ENCODE results near the gene CBL.
"Not testable (repeated sequence)": the region's sequence is repeated elsewhere in the genome, so short reads cannot be mapped to it uniquely, and the experiment has no call there.

Gene CBL

DNA sequence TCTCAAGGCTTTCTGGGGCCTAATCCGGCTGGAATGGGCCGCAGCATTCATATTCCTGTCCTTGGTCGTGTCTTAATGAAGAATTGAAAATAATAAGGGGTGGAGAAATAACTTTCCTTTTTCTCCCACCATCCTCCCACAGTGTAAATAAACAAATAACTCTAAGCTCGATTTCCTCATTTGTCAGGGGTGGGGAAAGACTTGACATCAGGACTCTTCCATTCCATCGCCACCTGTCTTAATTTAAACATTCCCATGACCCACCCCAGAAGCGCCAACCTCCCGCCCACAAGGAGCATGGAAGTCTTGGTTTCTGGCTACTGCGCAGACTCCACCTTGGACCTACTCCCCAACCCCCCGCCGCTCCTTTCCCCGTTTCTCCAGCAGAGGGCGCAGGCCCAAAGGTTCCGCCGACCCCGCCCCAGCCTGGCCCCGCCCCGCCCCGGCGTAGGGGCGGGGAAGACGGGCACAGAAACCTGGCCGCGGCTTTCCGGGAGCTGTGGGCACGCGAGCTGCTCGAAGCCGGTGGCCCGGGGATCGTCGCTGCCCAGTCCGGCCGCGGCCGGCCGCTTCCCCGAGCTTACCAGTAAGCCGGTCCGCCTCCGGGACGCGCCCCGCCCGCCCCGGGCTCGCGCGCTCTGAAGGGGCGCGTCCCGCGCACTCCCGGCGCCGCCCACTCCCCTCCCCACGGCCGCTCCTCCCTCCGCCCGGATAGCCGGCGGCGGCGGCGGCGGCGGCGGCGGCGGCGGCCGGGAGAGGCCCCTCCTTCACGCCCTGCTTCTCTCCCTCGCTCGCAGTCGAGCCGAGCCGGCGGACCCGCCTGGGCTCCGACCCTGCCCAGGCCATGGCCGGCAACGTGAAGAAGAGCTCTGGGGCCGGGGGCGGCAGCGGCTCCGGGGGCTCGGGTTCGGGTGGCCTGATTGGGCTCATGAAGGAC is at the start of gene CBL:
Gene CBL (plus strand): TSS at position 766 of the 937 bp plus-strand sequence. CDS start 79 bp downstream, at position 845.
- DNase-seq, result peak; percentile 89 to 98 (median 96)

GRCh38 chr11:119156496-119156895 is 49.6 kb upstream of the CBL start:
- no peak for DNase-seq

- no peak for DNase-seq
Measured at GRCh38 chr11:119157063-119157462, 49.1 kb upstream of the CBL start.

- DNase-seq, result no peak
Measured at GRCh38 chr11:119158467-119158866, 47.7 kb upstream of the CBL start.

DNA sequence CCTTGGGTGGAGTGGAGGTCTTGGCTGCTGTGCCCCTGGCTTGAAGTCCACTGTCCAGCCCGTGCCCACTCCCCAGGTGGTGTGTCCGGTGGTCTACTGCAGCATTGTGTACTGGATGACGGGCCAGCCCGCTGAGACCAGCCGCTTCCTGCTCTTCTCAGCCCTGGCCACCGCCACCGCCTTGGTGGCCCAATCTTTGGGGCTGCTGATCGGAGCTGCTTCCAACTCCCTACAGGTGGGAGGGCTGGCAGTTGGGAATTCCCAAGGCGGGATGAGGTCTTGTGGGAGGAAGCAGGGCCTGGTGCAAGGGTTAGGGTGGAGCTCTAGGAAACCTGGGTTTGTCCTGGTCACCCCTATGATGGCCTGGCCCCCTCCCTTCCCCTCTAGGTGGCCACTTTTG is 46.0 kb upstream of the CBL start:
- DNase-seq, result no peak

- DNase-seq, result no peak
Measured at GRCh38 chr11:119161871-119162270, 44.3 kb upstream of the CBL start.

- no peak for DNase-seq
Measured at GRCh38 chr11:119166368-119167076, 39.6 kb upstream of the CBL start.

GRCh38 chr11:119167077-119167458 is 39.1 kb upstream of the CBL start:
- not testable (repeated sequence) for DNase-seq

DNA sequence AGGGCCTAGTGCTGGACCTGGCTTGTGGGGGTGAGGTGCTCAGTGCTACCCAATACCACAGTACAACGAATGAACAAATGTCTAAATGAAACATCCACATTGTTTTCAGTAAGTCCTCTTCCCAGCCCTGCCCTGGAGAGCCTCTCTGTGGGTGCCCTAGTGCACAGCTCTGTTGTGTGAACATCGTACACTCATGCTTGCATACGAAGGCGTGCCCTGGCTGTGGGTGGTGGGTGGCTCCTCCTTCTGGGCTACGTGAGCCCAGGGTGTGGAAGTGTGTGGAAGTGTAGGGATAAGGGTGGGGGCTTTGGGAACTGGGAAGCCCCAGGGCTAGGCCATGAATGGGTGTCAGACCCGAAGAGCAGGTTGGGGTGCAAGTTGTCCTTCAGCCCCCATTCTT is 38.2 kb upstream of the CBL start:
- no peak for DNase-seq

DNA sequence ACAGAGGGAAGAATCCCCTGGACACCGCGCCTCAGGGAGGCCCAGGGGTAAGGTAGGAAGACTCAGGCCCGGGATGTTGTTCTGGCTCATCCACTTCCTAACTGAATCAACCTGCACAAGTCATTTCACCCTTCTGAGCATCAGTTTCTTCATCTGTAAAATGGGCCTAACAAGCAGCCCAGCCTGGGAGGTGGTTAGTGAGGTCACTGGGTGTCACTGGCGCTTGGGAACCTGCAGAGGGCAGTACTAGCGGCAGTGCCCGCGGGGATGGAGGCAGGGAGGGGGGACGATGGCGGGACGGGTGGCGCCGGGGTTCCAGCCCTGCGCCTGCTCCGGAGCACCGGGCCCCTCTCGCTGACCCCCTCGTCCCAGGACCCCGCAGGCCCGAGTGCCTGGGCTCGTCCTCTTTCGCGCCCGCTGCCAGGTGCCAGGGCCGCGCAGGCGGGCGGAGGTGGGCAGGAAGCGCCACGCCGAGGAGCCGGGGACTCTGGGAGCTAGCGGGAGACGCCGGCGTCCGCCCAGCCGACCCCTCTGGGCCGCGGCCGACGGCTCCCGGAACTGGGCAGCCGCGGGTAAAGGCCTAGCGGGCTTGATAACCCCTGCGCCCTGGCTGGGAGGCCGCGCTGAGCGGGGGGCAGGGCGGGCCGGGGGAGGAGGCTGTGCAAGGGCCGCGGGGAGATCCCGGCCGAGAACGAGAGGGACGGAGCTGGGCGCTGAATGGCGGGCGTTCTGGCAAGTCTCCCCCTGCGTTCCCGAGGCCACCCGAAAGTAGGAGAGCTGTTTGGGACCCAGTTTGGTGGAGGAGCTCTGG is 37.5 kb upstream of the CBL start, which contains the start of gene NLRX1:
Gene NLRX1 (plus strand): TSS at position 255 of the 811 bp plus-strand sequence. CDS start 2,679 bp downstream, outside the sequence.
- peak; percentile 58 to 70 (median 68) for DNase-seq

DNA sequence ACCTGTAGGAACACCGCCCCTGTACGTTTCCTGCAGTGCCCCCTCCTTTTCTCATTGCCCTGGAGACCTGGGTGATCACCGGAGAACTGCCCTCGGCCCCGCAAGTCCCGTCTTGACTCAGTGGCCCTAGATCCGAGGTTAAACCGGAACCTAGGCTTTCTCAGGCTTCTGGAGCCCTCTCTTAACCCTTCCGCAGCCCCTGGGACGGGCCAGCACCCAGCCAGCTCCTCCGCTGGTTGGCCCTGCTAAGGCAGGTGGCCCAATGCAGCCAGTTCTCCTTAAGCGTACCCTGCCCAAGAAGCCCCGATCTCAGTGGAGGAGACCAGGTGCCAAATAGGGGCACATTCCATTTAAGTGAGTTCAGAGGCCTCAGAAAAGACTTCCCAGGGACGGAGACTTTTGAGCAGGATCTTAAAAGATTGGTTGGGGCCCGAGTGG is 36.8 kb upstream of the CBL start:
- peak in 1 of 4 experiments; percentile 34 for DNase-seq

GRCh38 chr11:119172513-119172912 is 33.6 kb upstream of the CBL start:
- no peak for DNase-seq

- DNase-seq, result no peak
Measured at GRCh38 chr11:119173453-119173852, 32.7 kb upstream of the CBL start.

- no peak for DNase-seq
Measured at GRCh38 chr11:119175493-119176077, 30.6 kb upstream of the CBL start.

DNA sequence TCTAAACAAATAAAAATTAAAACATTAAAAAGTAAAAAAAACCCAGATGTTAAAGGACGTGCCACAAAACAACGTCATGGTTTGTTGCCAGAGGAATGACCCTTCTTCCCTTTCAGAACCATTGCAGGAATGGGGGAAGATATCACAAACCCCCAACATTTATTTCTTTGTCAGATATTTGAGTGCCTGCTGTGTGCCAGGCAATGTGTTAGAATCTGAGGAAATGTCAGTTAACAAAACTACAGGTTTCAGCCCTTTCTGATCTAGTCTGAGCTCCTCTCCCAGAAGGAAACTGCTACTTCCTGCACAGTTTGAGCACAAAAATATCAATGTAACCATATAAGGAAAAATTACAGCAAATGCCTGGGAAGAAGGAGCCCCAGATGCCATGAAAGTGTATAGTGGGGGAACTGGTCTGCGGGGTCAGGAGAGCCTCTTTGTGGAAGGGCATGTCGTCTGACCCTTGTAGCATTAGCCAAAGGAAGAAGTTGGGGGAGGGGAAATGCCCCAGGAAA is 27.9 kb upstream of the CBL start:
- DNase-seq, result no peak

- DNase-seq, result no peak
Measured at GRCh38 chr11:119179342-119179741, 26.8 kb upstream of the CBL start.

DNA sequence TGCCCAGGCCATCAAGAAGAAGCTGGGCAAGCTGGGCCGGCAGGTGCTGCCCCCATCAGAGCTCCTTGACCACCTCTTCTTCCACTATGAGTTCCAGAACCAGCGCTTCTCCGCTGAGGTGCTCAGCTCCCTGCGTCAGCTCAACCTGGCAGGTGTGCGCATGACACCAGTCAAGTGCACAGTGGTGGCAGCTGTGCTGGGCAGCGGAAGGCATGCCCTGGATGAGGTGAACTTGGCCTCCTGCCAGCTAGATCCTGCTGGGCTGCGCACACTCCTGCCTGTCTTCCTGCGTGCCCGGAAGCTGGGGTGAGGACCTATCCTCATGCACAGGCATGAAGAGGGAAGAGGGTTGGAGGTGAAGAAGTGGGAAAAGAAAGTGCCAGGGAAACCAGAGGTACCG is 26.2 kb upstream of the CBL start:
- no peak for DNase-seq

GRCh38 chr11:119180729-119181676 is 25.1 kb upstream of the CBL start:
- no peak for DNase-seq

DNA sequence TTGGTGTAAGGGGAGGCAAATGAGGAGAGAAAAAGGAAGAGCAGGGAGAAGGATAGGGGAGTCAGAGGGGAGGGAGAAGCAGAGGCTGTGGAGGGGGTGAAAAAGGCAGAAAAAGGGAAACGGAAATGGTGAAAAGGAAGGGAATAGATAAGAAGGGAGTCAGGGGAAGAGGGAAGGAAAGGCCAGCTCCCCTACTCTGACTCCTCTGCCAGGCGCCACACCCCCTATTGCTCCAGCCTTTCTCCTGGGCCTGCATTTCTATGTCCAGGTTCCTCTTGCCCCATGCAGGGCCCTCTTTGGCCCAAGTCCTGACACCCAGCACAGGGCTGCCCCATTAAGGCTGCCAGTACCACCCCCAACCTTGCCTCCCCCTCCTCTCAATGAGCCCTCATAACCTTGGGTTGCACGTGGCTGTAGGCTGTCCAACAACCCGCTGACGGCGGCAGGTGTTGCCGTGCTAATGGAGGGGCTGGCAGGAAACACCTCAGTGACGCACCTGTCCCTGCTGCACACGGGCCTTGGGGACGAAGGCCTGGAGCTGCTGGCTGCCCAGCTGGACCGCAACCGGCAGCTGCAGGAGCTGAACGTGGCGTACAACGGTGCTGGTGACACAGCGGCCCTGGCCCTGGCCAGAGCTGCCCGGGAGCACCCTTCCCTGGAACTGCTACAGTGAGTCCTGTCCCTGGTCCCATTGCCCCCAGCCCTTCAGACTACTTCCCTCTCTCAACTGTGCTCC is 24.3 kb upstream of the CBL start:
- no peak for DNase-seq

GRCh38 chr11:119184399-119184798 is 21.7 kb upstream of the CBL start:
- not testable (repeated sequence) for DNase-seq

Measured in activated CD4-positive, CD25-positive, alpha-beta regulatory T cell (primary cell).